SK-N-DZ (cell line): Measurements from ENCODE around the gene FCHO1. TPM values are rescaled to one million over a fixed set of nuclear protein-coding genes. Genes with fewer than 3 reads are reported as not detected.
A peak's percentile ranks its signal among the peaks of the same experiment; 100 is the strongest.

Experiments used
- DNase-seq: peaks from one replicate; pipeline ENCODE4 v3.0.0-alpha.2; 2015; ENCODE audit warnings: low spot score
- polyA plus RNA-seq, 2 experiments: library from polyadenylated mRNA; depleted of rRNA; stranded (reverse); fragments of >200 nt; gene quantifications; 2 replicates each; pipeline ENCODE4 v1.2.3, GENCODE V29; 2014

The FCHO1 gene
- 11.8 and 13.1 TPM in 2 replicates for polyA plus RNA-seq (2014; cell fraction: cytosol; rRNA removed)
- 15.7 and 16.8 TPM in 2 replicates for polyA plus RNA-seq (2014; cell fraction: nucleus; rRNA removed)

GRCh38 chr19:17751103-17751911, at the start of gene FCHO1:
TSS of gene FCHO1 (plus strand) at chr19:17751477. CDS start at chr19:17755165, 3,688 bp downstream.
- DNase-seq, result no peak

- peak; percentile 52 for DNase-seq
Measured at GRCh38 chr19:17703824-17704463, 47.3 kb upstream of the FCHO1 start.

- peak; percentile 93 for DNase-seq
Measured at GRCh38 chr19:17706750-17707181, 44.5 kb upstream of the FCHO1 start.

GRCh38 chr19:17711851-17712250, 39.4 kb upstream of the FCHO1 start:
- DNase-seq, result no peak

- no peak for DNase-seq
Measured at GRCh38 chr19:17716309-17716929, 34.9 kb upstream of the FCHO1 start.

- DNase-seq, result no peak
Measured at GRCh38 chr19:17718550-17718946, 32.7 kb upstream of the FCHO1 start.

GRCh38 chr19:17718947-17719711, 32.1 kb upstream of the FCHO1 start, which contains the start of gene MAP1S:
TSS of gene MAP1S (plus strand) at chr19:17719480. CDS start at chr19:17719503, 23 bp downstream.
- DNase-seq, result peak; percentile 79

- DNase-seq, result no peak
Measured at GRCh38 chr19:17719730-17720400, 31.4 kb upstream of the FCHO1 start.

- DNase-seq, result no peak
Measured at GRCh38 chr19:17720440-17720839, 30.8 kb upstream of the FCHO1 start.

- no peak for DNase-seq
Measured at GRCh38 chr19:17721111-17721628, 30.1 kb upstream of the FCHO1 start.

- DNase-seq, result no peak
Measured at GRCh38 chr19:17721821-17722220, 29.5 kb upstream of the FCHO1 start.

GRCh38 chr19:17722655-17723240, 28.5 kb upstream of the FCHO1 start:
- DNase-seq, result no peak

GRCh38 chr19:17724655-17725054, 26.6 kb upstream of the FCHO1 start:
- DNase-seq, result no peak

GRCh38 chr19:17725422-17726078, 25.7 kb upstream of the FCHO1 start:
- DNase-seq, result no peak

GRCh38 chr19:17726136-17726741, 25.0 kb upstream of the FCHO1 start:
- DNase-seq, result no peak

- no peak for DNase-seq
Measured at GRCh38 chr19:17726964-17727773, 24.1 kb upstream of the FCHO1 start.

- no peak for DNase-seq
Measured at GRCh38 chr19:17727843-17728242, 23.4 kb upstream of the FCHO1 start.

GRCh38 chr19:17733127-17733526, 18.1 kb upstream of the FCHO1 start:
- DNase-seq, result no peak
